Right lobe of liver (tissue), 4 donors: ENCODE data around the gene SMPD2.

Source experiments
- POLR2A ChIP-seq: fragments of 450-650 bp; IDR thresholded peaks from one replicate; pipeline ENCODE4 v1.6.1; 2017; ENCODE audit warnings: antibody characterized with exemption, mild to moderate bottlenecking
- TF ChIP-seq, protein P1 (sequence below), 4 donors: fragments of 200-600 bp in 3 of 4; fragments of 450-650 bp in 1 of 4; IDR thresholded peaks; one replicate each; pipeline versions ENCODE4 v1.5.1 to v1.8.0; 2016 to 2022; ENCODE audit warnings: antibody characterized with exemption in 4 of 4, mild to moderate bottlenecking in 2 of 4
- donor health status: DM: no; HTN: no; CAD: no.
- donor health status: DM: no; HTN: no; CAD: no.
- donor health status: DM: no; HTN: yes; CAD: no.

DNA sequence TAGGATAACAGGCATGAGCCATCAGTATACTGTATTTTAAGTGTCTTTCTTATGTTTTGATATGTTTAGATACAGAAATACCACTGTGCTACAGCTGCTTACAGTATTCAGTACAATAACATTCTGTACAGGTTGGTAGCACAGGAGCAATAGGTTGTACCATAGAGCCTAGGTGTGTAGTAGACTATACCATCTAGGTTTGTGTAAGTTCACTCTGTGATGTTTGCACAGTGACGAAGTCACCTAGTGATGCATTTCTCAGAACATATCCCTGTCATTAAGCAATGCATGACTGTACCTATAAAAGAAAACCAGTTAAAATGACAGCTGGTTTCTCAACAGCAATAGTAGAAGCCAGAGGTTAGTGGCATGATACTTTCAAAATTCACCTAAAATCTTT, 45.5 kb downstream of the SMPD2 start:
- TF ChIP-seq POLR2A: no peak
- TF ChIP-seq, protein P1, sequence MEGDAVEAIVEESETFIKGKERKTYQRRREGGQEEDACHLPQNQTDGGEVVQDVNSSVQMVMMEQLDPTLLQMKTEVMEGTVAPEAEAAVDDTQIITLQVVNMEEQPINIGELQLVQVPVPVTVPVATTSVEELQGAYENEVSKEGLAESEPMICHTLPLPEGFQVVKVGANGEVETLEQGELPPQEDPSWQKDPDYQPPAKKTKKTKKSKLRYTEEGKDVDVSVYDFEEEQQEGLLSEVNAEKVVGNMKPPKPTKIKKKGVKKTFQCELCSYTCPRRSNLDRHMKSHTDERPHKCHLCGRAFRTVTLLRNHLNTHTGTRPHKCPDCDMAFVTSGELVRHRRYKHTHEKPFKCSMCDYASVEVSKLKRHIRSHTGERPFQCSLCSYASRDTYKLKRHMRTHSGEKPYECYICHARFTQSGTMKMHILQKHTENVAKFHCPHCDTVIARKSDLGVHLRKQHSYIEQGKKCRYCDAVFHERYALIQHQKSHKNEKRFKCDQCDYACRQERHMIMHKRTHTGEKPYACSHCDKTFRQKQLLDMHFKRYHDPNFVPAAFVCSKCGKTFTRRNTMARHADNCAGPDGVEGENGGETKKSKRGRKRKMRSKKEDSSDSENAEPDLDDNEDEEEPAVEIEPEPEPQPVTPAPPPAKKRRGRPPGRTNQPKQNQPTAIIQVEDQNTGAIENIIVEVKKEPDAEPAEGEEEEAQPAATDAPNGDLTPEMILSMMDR (IDR thresholded peaks at IDR 0.05): no peak
